ENCODE data around the gene CAP1. TPM values are rescaled to one million over a fixed set of nuclear protein-coding genes. Genes with fewer than 3 reads are reported as not detected.

The CAP1 gene
- total and polyA plus RNA-seq, 9 of the 15 experiments (the other 6 are each of a cell fraction or from before 2014, with no cell fraction given): 230 to 658 (median 281) TPM

- TF ChIP-seq, protein P1, sequence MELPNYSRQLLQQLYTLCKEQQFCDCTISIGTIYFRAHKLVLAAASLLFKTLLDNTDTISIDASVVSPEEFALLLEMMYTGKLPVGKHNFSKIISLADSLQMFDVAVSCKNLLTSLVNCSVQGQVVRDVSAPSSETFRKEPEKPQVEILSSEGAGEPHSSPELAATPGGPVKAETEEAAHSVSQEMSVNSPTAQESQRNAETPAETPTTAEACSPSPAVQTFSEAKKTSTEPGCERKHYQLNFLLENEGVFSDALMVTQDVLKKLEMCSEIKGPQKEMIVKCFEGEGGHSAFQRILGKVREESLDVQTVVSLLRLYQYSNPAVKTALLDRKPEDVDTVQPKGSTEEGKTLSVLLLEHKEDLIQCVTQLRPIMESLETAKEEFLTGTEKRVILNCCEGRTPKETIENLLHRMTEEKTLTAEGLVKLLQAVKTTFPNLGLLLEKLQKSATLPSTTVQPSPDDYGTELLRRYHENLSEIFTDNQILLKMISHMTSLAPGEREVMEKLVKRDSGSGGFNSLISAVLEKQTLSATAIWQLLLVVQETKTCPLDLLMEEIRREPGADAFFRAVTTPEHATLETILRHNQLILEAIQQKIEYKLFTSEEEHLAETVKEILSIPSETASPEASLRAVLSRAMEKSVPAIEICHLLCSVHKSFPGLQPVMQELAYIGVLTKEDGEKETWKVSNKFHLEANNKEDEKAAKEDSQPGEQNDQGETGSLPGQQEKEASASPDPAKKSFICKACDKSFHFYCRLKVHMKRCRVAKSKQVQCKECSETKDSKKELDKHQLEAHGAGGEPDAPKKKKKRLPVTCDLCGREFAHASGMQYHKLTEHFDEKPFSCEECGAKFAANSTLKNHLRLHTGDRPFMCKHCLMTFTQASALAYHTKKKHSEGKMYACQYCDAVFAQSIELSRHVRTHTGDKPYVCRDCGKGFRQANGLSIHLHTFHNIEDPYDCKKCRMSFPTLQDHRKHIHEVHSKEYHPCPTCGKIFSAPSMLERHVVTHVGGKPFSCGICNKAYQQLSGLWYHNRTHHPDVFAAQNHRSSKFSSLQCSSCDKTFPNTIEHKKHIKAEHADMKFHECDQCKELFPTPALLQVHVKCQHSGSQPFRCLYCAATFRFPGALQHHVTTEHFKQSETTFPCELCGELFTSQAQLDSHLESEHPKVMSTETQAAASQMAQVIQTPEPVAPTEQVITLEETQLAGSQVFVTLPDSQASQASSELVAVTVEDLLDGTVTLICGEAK (IDR thresholded peaks at IDR 0.05): no peak
- TF ChIP-seq, protein P1 (CRISPR knock-in tag; IDR thresholded peaks at IDR 0.05): no peak
- TF ChIP-seq GATAD2A (IDR thresholded peaks at IDR 0.05) (no peak), FOXM1 (IDR thresholded peaks at IDR 0.05; ENCODE audit: low read depth) (no peak), FOXM1 (CRISPR knock-in tag; IDR thresholded peaks at IDR 0.05; ENCODE audit: low read depth) (no peak; the same call in 1 of the 2 replicates), ARNT (IDR thresholded peaks at IDR 0.05) (peak in 1 of 2 experiments; percentile 39; a peak in 2 of 4 replicates), ZNF318 (IDR thresholded peaks at IDR 0.05; ENCODE audit: borderline replicate concordance in 1 of 2, low read depth in 1 of 2) (0 out of 4 replicates have a peak, but pooled peaks of 1 of the 2 experiments have one; percentile 34)
- TF ChIP-seq, protein P2, sequence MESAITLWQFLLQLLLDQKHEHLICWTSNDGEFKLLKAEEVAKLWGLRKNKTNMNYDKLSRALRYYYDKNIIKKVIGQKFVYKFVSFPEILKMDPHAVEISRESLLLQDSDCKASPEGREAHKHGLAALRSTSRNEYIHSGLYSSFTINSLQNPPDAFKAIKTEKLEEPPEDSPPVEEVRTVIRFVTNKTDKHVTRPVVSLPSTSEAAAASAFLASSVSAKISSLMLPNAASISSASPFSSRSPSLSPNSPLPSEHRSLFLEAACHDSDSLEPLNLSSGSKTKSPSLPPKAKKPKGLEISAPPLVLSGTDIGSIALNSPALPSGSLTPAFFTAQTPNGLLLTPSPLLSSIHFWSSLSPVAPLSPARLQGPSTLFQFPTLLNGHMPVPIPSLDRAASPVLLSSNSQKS (CRISPR knock-in tag; IDR thresholded peaks at IDR 0.05): no peak
These were observed 595 bp upstream of the CAP1 start (continued) for GRCh38 chr1:40039757-40040510.
